Measurements from ENCODE around the gene GNG8.

GRCh38 chr19:46631481-46631880 is 4.5 kb downstream of the GNG8 start:
- TF ChIP-seq EZH2 (IDR thresholded peaks at IDR 0.05) (no peak), CBX3 (IDR thresholded peaks at IDR 0.05; ENCODE audit: low read depth) (no peak), CTCF (IDR thresholded peaks at IDR 0.05 in 2 of 3, conservative IDR thresholded peaks at IDR 0.05 in 1 of 3; ENCODE audit: borderline replicate concordance in 1 of 3, insufficient read depth in 1 of 3, low read depth in 2 of 3, low read length in 2 of 3) (no peak), EZH2phosphoT487 (IDR thresholded peaks at IDR 0.05; ENCODE audit: borderline replicate concordance) (no peak), POLR2A (IDR thresholded peaks at IDR 0.05; ENCODE audit: borderline replicate concordance, extremely low read depth, insufficient read depth, insufficient read length) (no peak), CEBPB (IDR thresholded peaks at IDR 0.05; ENCODE audit: low read depth) (no peak), REST (IDR thresholded peaks at IDR 0.05; ENCODE audit: low read depth) (no peak), POLR2AphosphoS5 (IDR thresholded peaks at IDR 0.05; ENCODE audit: low read depth, low read length) (no peak), ATF3 (IDR thresholded peaks at IDR 0.05) (no peak), MAX (IDR thresholded peaks at IDR 0.05) (no peak), RAD21 (IDR thresholded peaks at IDR 0.05; ENCODE audit: low read depth) (no peak), YY1 (IDR thresholded peaks at IDR 0.05; ENCODE audit: extremely low read depth, insufficient replicate concordance, low read depth, low read length) (no peak)

Measured in HCT116 (cell line).